ENCODE measurements around the gene LHFPL5. TPM values are rescaled to one million over a fixed set of nuclear protein-coding genes. Genes with fewer than 3 reads are reported as not detected.

LHFPL5 gene
- total RNA-seq, 1 experiment from 2014 or later: not detected

DNA sequence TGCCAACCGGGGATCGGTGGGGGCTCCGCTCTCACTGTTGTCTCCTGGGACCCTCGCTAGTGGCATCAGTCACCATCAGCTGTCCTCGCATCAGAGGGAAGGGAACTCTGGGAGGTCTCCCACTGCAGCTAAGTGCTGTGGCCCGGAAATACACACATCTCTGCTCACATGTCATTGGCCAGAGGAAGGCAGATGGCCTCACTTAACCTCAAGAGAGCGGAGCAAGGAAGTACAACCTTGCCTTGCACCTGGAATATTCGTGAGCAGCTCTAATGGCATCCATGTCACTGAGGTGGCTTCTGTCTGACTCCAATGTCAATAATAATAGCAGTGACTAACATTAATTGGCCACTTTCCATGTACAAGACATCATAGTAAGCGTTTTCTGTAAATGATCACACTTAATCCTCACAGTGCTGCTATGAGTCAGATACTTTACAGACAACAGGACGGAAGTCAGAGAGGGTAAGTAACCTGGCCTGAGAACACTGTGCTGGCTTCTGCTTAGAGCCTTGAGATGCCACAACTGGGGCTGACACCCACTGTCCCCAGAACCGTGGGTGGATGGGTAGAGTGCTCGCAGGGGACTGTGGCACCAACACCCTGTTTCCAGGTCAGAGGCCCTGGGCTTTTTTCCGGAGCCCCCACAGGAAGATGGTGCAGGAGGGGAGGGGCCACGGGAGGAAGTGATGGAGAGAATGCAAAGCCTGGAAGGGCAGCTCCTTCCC is 6.0 kb downstream of the LHFPL5 start:
- Mint-ChIP-seq H3K36me3 (ENCODE audit: insufficient read depth, unreplicated experiment) (no peaks in the 10 kb centered on the region), H3K4me3 (ENCODE audit: unreplicated experiment) (peak overlapping the region; percentile 49), H3K27ac (ENCODE audit: low read depth, unreplicated experiment) (peak overlapping the region; percentile 94), H3K4me1 (ENCODE audit: insufficient read depth, unreplicated experiment) (peaks cover 10% of the 10 kb centered on the region), H3K27me3 (ENCODE audit: insufficient read depth, unreplicated experiment) (peaks cover 8% of the 10 kb centered on the region), H3K9me3 (ENCODE audit: unreplicated experiment) (no peaks in the 10 kb centered on the region)
- DNase-seq (ENCODE audit: unreplicated experiment): peak; percentile 85
- no TSS peak for BruUV-seq (replicated peaks)
- CTCF ChIA-PET: interaction anchor here (0.5 to 1.3 kb wide), 2 partner anchors 13 to 16 kb away, joined by 3 to 5 read pairs; no protein-coding TSS in a partner anchor
- intact Hi-C loops (cut with micrococcal nuclease): no loop called here
- TF ChIP-seq, protein P1, sequence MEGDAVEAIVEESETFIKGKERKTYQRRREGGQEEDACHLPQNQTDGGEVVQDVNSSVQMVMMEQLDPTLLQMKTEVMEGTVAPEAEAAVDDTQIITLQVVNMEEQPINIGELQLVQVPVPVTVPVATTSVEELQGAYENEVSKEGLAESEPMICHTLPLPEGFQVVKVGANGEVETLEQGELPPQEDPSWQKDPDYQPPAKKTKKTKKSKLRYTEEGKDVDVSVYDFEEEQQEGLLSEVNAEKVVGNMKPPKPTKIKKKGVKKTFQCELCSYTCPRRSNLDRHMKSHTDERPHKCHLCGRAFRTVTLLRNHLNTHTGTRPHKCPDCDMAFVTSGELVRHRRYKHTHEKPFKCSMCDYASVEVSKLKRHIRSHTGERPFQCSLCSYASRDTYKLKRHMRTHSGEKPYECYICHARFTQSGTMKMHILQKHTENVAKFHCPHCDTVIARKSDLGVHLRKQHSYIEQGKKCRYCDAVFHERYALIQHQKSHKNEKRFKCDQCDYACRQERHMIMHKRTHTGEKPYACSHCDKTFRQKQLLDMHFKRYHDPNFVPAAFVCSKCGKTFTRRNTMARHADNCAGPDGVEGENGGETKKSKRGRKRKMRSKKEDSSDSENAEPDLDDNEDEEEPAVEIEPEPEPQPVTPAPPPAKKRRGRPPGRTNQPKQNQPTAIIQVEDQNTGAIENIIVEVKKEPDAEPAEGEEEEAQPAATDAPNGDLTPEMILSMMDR (IDR thresholded peaks at IDR 0.05; ENCODE audit: unreplicated experiment): no peak
- POLR2A ChIA-PET: interaction anchor here (0.7 to 1.2 kb wide), 3 partner anchors 14 to 340 kb away, joined by 3 read pairs; no protein-coding TSS in a partner anchor

GRCh38 chr6:35811699-35811995 is 6.5 kb downstream of the LHFPL5 start:
- Mint-ChIP-seq H3K36me3 (ENCODE audit: insufficient read depth, unreplicated experiment) (no peaks in the 10 kb centered on the region), H3K4me3 (ENCODE audit: unreplicated experiment) (peak overlapping the region; percentile 49), H3K27ac (ENCODE audit: low read depth, unreplicated experiment) (peak overlapping the region; percentile 94), H3K9me3 (ENCODE audit: unreplicated experiment) (no peaks in the 10 kb centered on the region), H3K27me3 (ENCODE audit: insufficient read depth, unreplicated experiment) (peaks cover 3% of the 10 kb centered on the region), H3K4me1 (ENCODE audit: insufficient read depth, unreplicated experiment) (peaks cover 10% of the 10 kb centered on the region)
- TF ChIP-seq, protein P1 (IDR thresholded peaks at IDR 0.05; ENCODE audit: unreplicated experiment): no peak
- ChIA-PET POLR2A (interaction anchor here (1.2 kb wide), 1 partner anchor 13 kb away, joined by 3 read pairs; no protein-coding TSS in a partner anchor), CTCF (interaction anchor here (0.5 to 1.3 kb wide), 2 partner anchors 13 to 15 kb away, joined by 3 to 5 read pairs; no protein-coding TSS in a partner anchor)
- no peak for DNase-seq (ENCODE audit: unreplicated experiment)
- intact Hi-C loops (cut with micrococcal nuclease): no loop called here
- BruUV-seq (replicated peaks): no TSS peak

DNA sequence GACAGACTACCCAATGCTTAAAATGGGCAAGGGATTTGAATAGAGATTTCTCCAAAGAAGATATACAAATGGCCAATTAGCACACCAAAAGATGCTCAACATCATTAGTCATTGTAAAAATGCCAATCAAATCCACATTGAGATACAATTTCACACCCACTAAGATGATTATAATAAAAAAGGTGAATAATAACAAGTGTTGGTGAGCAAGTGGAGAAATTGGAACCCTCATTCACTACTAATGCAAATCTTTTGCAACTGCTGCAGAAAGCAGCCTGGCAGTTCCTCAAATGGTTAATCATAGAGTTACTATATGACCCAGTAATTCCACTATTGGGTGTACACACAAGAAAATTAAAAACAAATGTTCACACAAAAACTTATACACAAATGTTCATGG is 12.4 kb downstream of the LHFPL5 start:
- ChIA-PET CTCF (no interaction called here), POLR2A (no interaction called here)
- H3K4me1 Mint-ChIP-seq (ENCODE audit: insufficient read depth, unreplicated experiment): no peaks in the 10 kb centered on the region
- no TSS peak for BruUV-seq (replicated peaks)
- TF ChIP-seq, protein P1 (IDR thresholded peaks at IDR 0.05; ENCODE audit: unreplicated experiment): no peak
- H3K4me3 Mint-ChIP-seq (ENCODE audit: unreplicated experiment): no peak overlapping the region
- H3K27ac Mint-ChIP-seq (ENCODE audit: low read depth, unreplicated experiment): no peak overlapping the region
- H3K36me3 Mint-ChIP-seq (ENCODE audit: insufficient read depth, unreplicated experiment): no peaks in the 10 kb centered on the region
- no peaks in the 10 kb centered on the region for H3K27me3 Mint-ChIP-seq (ENCODE audit: insufficient read depth, unreplicated experiment)
- H3K9me3 Mint-ChIP-seq (ENCODE audit: unreplicated experiment): no peaks in the 10 kb centered on the region
- intact Hi-C loops (cut with micrococcal nuclease): no loop called here
- DNase-seq (ENCODE audit: unreplicated experiment): no peak

- Mint-ChIP-seq H3K27ac (ENCODE audit: low read depth, unreplicated experiment) (no peak overlapping the region), H3K9me3 (ENCODE audit: unreplicated experiment) (no peaks in the 10 kb centered on the region), H3K4me3 (ENCODE audit: unreplicated experiment) (no peak overlapping the region), H3K4me1 (ENCODE audit: insufficient read depth, unreplicated experiment) (no peaks in the 10 kb centered on the region), H3K36me3 (ENCODE audit: insufficient read depth, unreplicated experiment) (no peaks in the 10 kb centered on the region), H3K27me3 (ENCODE audit: insufficient read depth, unreplicated experiment) (no peaks in the 10 kb centered on the region)
- DNase-seq (ENCODE audit: unreplicated experiment): no peak
- BruUV-seq (replicated peaks): no TSS peak
- ChIA-PET CTCF (interaction anchor here (0.6 kb wide), 1 partner anchor 15 kb away, joined by 4 read pairs; no protein-coding TSS in a partner anchor), POLR2A (interaction anchor here (0.6 to 1.3 kb wide), 2 partner anchors 11 to 21 kb away, joined by 3 read pairs; no protein-coding TSS in a partner anchor)
- intact Hi-C loops (cut with micrococcal nuclease): no loop called here
- TF ChIP-seq, protein P1 (IDR thresholded peaks at IDR 0.05; ENCODE audit: unreplicated experiment): no peak
These were observed 18.4 kb downstream of the LHFPL5 start for GRCh38 chr6:35823601-35824000.

All from MCF 10A (cell line).